NCI-H146 treated with DMSO at 0.1 percent for 48 hours (cell line): ENCODE data around the gene PLD1.
"Not testable (repeated sequence)": the region's sequence is repeated elsewhere in the genome, so short reads cannot be mapped to it uniquely, and the experiment has no call there.

Experiments used
- DNase-seq: peaks from one replicate; lab custom pipeline; 2025; ENCODE audit not compliant: unreplicated experiment; lab: John Stamatoyannopoulos, UW

Gene PLD1

GRCh38 chr3:171821044-171821443, 10.8 kb upstream of the PLD1 start:
- DNase-seq: no peak

DNA sequence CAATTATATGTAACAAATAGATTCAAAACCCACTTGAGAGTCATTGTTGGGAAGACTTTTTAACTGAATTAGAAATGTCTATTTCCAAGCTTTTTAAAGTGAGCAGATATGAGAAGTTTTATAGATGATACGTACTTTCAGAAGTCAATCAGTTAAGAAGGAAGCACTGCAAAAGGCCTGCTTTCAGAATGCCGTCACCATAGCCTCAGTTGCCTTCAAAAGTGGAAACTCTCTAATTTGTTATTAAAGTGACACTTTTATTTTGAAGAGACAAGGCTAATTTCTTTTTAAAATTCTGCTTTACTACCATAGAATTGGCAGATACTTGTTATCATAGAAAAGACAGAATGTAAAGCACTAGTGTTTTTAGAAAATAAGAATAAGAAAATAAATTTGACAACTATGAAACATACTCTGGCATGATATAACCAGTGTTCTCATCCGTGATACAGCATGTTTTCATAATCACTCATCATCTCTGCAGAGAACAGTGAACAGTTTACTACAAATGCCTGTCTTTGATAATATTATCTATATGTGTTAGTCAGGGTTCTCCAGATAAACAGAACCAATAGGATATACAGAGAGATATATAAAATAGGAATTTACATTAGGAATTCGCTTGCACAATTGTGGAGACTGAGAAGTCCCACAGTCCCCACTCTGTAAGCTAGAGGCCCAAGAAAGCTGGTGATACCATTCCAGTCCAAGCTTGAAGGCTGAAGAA, 7.0 kb upstream of the PLD1 start:
- DNase-seq: no peak

- no peak for DNase-seq
Measured at GRCh38 chr3:171815973-171816595, 5.8 kb upstream of the PLD1 start.

DNA sequence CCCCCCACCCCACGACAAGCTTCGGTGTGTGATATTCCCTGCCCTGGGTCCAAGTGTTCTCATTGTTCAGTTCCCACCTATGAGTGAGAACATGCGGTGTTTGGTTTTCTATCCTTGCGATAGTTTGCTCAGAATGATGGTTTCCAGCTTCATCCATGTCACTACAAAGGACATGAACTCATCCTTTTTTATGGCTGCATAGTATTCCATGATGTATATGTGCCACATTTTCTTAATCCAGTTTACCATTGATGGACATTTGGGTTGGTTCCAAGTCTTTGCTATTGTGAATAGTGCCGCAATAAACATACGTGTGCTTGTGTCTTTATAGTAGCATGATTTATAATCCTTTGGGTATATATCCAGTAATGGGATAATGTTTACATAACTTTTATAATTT, 4.4 kb upstream of the PLD1 start:
- DNase-seq: not testable (repeated sequence)

- DNase-seq: no peak
Measured at GRCh38 chr3:171813897-171814460, 3.7 kb upstream of the PLD1 start.

GRCh38 chr3:171813278-171813896, 3.1 kb upstream of the PLD1 start:
- DNase-seq: no peak

DNA sequence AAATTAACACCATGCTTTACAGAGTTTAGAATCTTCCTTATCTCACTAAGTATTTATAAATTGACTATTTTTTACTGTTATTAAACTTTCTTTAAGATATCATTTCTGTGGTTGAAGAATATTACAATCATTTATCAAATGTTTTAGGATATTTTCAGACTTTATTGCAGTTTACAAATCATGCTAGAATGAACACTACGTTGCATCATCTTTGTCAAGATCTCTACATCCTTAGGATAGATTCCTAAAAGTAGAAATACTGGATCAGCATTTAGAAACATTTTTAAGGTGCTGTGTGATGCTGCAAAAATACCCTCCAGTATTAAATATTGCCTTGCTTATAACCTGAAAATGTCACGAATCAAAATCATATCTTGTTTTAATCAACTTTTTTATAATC, 2.5 kb upstream of the PLD1 start:
- no peak for DNase-seq

DNA sequence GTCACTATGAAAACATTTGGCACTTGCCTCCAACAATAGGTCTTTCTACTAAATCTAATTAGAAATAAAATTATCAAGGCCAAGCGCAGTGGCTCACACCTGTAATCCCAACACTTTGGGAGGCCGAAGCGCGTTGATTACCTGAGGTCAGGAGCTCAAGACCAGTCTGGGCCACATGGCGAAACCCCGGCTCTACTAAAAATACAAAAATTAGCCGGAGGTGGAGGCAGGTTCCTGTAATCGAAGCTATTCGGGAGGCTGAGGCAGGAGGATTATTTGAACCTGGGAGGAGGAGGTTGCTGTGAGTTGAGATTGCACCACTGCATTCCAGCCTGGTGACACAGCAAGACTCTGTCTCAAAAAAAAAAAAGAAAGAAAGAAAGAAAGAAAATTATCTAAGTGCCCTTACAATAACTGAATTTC, 1.6 kb upstream of the PLD1 start:
- DNase-seq: no peak

DNA sequence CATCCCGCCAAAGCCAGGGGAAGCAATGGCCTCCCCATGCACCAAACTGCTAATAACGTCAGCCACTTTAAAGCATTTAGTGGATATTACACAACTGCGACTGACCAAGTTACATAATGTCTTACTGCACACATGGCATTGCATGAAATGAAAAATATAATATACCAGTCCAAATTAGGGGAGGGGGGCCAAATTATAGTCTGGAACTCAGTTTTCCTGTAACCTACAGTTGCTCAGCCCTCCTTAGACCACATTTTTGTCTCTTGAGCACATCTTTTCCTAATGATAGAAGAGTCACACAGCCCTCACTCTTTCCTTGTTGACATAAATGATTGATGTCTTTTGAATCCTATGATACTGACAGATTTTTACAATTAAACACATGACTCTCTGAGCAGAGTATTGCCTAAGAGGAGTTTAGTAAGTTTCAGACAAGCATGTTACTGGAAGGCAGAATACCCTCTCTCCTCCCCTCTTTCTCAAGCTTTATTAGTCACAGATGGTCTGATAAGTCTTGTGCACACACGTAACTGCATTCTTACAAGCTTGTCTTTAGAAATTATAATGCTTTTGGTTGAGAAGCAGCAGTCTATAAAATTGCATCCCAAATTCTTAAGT, 1.1 kb upstream of the PLD1 start:
- no peak for DNase-seq

GRCh38 chr3:171810629-171811294, 479 bp upstream of the PLD1 start:
- peak; percentile 41 for DNase-seq

DNA sequence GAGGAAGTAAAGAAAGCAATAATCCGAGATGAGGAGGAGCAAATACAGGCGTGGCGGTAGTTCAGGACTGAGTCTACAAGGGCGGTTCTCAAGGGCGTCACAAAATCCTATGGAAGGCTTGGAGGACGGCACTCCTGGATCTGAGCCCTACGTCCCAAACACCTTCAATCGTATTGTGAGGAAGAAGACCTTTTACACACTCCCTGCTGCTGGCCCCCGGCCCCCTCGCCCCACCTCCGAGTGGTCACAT, 747 bp downstream of the PLD1 start:
- no peak for DNase-seq

DNA sequence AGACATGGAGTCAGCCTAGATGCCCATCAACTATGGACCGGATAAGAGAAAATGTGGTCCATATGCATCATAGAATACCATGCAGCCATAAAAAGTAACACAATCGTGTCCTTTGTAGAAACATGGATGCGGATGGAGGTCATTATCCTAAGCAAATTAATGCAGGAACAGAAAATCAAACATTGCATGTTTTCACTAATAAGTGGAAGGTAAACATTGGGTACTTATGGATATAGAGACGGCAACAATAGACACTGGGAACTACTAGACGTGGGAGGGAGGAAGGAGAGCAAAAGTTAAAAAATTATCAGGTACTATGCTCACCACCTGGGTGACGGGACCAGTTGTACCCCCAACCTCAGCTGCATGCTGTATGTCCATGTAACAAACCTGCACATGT, 2.5 kb downstream of the PLD1 start:
- no peak for DNase-seq

- no peak for DNase-seq
Measured at GRCh38 chr3:171807129-171807675, 3.1 kb downstream of the PLD1 start.

- DNase-seq: no peak
Measured at GRCh38 chr3:171806200-171807128, 3.8 kb downstream of the PLD1 start.

GRCh38 chr3:171805687-171806086, 4.6 kb downstream of the PLD1 start:
- DNase-seq: no peak

DNA sequence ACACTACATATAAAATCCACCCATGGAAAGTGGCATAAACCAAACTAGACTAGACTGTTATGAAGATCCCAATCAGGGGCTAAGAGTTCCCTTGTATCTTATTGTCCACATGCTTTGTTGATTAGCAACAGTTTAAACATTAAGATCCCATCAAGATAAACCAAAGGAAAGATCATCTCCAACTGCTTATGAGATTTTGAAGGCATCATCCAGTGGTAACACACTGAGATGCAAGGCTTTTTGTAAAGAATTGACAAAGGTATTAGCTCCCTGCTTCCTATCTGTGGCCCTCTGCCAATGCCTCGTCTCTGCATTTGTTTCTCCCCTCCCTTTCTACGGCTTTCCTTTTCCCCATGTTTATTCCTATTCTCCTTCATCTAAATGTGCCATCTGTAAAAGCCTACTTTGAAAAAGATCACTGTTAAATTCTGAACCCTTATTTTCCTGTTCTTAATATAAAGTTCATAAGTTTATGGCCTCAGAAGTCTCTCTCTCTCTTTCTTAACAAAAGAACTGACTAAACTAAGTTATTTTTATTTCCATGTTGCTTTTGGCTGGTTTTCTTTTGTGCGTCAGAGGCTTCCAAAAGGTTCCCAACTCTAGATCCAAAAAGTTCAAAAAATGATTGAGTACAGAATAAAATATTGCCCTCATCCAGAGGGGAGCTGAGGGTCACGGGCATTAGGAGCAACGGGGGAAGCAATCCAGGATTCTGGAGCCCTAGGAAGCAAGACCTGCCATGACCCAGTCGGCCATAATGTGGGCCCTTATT, 5.5 kb downstream of the PLD1 start:
- no peak for DNase-seq

GRCh38 chr3:171803044-171803443, 7.2 kb downstream of the PLD1 start:
- DNase-seq: no peak

DNA sequence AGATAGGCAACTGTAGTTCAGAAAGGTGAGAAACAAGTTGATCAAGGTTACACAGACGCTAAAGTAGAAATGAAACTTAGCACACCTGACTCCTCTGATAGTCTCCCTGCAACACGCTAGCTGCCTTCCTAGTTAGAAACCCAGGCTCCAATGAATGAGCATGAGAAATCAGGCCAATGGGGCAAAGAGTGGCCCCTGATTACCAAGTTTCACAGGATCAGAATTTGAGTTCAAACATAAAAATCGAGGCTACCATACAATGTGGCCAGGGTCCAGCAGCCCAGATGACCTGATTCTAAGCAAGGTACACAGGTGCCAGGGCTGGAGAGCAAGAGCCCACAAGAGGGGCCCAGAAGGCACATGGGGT, 7.7 kb downstream of the PLD1 start:
- DNase-seq: no peak
